NCI-H748 (cell line): ENCODE results near the gene GABRB3.

ENCODE experiments used
- DNase-seq: peaks from one replicate; lab custom pipeline; 2025; ENCODE audit not compliant: unreplicated experiment; lab: John Stamatoyannopoulos, UW

Gene GABRB3

DNA sequence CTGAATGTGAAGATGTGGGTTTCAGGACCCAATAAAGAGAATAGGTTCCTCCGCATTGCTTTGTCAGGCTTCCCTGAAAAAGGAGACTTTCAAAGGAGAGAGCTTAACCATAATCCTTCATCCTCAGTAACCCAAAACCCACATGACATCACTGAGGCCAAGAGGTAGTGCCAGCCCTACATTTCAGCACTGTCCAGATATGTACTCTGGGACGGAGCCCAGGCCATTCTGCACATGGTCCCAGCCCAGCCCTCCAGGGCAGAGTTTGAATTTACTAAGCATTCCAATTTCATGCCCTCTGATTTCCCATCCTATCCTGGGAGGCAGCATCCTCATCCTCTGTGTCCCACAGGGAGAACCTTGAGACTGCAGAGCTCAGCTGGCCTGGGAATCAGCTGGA lies 210.5 kb downstream of the GABRB3 start:
- DNase-seq = no peak

DNA sequence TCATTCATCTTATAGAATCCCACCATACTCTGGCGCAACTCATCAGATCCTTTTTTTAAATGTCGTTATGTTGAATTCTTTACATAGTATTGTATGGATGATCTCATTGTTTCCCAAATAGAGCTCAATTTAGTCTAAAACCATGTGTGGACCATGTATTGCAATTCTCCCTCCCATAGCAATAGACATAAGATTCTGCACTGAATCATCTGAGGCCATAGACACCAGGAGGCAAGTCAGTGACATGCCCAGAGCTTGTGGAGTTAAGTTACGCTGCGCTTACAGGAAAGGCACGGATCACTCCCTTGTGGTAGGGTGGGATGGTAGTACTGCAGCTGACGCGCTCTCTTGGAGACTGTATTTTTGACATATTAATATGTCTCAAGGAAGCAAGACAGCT lies 211.0 kb downstream of the GABRB3 start:
- DNase-seq = no peak

DNA sequence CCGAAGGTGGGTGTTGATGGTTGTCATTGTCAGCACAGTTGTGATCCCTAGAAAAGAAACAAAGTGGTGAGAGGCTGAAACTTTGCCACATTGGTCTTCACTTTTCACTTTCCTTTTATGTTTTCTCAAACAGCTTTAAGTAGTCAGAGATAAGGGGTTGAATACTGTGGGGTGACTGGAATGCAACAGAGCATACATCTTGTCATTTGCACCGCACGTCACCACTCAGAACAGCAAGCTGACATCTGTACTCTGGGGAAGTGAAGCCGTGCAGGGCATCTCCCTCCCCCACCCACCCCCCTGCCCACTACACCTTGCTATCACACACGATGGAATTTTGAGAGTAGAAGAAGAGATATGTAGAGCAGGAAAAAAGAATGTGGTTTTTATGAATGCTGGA lies 211.7 kb downstream of the GABRB3 start:
- DNase-seq = no peak

DNA sequence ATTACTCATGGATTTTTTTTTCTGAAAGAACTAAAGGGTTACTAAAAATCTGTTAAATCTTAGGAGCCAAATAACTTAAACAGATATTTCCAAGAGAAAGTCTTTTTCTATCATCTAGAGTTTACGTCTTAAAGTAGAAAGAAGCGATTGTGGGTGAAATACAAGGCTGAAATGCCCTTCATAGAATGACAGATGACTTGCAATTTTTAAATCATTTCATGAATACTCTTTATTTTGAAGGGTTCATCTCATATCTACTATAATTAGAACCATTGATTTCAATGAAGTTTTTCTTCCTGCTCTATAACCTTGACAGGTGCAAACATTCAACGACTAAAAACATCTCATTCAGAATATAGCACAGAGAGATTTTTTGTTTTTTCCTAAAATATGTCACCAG lies 217.0 kb downstream of the GABRB3 start:
- DNase-seq = no peak

DNA sequence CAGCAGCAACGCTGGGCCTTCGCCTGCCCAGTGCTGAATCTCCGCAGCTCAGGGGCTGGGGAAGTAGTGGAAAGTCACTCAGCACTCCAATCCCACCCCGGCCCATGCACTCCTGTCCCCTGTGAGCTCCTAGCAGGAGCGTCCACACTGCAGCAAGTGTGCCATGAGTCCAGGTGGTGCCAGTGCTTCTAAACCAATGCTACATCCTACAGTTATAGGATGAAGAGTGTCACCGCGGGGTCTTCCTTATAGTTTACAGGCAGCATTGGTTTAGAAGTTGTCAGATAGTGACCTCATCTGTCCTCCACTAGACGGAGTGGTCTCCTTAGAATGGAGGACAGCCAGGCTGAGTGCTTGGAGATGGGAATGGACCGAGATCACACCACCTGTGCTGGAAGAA lies 221.4 kb downstream of the GABRB3 start:
- no peak for DNase-seq

DNA sequence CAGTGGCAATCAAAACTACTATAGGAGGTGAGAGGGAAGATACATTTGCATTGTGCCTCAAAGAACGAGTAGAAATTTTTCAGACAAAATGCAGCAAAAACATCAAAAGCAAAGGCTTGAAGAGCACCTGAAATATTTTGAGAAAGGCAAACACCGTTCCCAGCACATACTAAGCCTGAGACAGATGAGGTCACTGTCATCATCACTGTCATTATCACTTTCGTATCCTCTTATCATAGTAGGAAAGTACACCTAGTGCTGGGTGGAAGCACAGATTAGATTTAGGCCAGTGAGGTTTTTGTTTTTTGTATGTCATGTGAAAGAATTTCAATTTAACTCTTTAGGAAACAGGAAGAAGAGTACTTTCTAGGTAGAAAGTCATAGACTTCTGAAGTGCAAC lies 222.0 kb downstream of the GABRB3 start:
- DNase-seq = no peak

DNA sequence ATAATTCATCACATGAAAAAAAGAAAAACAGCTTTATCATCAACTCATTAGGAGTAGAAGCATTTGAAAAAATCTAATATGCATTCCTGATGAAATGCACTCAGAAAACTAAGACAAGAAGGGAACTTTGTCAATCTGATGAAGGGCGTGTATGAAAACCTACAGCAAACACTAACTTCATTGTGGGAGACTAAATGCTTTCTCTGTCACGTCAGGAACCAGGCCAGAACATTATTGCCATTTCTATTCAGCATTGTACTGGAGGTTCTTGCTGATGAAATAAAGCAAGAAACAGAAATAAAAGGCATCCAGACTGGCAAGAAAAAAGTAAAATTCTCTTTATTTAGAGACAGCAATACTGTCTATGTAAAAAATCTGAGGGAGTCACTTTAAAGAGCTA lies 235.2 kb downstream of the GABRB3 start:
- DNase-seq = no peak

DNA sequence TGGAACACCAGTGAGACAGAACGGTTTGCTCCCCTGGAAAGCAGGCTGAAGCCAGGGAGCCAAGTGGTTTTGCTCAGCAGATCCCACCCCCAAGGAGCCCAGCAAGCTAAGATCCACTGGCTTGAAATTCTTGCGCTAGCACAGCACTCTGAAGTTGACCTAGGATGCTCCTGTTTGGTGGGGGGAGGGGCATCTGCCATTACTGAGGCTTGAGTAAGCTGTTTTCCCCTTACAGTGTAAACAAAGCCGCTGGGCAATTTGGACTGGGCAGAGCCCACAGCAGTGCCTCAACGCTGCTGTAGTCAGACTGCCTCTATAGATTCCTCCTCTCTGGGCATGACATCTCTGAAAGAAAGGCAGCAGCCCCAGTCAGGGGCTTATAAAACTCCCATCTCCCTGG lies 241.4 kb downstream of the GABRB3 start:
- DNase-seq = no peak

DNA sequence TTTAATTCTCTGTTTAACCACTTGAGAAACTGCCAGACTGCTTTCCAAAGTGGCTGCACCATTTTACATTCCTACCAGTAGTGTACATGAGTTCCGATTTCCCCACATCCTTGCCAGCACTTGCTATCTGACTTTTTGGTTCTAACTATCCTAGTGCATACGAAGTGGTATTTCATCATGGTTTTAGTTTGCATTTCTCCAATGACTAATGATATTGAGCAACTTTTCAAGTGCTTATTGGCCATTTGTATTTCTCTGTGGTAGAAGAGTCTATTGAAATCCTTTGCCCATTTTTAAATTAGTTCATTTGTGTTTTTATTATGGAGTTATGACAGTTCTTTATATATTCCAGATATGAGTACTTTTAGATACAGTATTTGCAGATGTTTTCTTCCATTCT lies 247.8 kb downstream of the GABRB3 start:
- no peak for DNase-seq

DNA sequence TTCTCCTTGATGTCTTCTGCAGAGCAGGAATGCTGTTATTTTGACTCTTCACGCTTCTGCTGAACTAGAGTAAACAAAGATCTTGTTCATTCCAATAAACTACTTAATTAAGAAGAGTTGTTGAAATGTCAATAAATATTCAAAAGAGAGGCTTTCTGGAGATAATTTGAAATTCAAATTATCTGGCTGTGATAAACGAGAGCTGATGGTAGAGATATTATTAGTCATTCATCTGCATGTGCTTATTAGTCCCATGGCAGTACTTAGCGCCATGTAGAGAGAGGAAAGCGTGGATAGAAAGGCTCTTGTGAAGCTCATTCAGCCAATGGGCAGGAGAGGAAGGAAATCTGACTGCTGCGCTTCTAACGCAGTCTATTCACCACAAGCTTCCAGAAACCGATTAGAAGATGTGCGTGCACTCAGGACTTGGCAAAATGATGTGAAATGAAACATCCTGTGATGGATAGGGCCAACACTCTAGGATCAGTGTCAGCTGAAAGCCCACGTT lies 251.1 kb downstream of the GABRB3 start:
- no peak for DNase-seq

DNA sequence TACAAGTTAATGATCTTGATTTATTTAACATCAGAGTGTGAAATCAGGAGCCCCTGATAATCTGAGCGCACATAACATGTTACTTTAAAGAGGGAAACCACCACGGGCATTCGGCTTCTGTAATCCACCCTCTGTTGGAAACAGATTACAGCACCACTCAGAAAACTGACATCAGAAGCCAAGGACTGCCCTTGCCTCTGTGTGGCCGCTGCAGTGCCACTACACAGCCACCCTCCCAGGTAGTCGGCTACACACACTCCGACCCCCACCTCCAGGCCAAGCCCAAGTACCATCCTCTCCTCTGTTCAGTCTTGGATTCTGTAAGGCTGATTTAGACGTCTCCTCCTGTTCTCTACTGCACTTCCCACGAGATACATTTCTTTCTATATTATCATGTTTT lies 251.7 kb downstream of the GABRB3 start:
- DNase-seq = no peak

DNA sequence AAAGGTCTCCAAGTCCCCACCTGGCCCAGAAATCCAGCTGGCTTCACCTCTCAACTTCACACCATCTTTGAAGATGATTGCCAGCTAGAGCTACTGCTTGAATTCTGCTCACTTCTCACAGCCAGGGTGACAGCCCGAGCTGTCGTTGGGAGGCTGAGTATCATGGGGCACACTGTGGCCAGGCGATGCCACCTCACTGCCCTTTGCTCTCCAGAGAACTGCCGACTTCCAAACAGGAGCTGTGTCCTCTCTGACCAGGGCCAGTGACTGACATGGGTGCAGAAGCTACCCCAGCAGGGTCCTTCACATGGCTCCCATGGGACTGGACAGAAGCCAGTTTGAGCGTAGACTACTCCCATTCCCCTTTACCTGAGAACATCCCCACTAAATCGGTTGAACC lies 254.0 kb downstream of the GABRB3 start:
- DNase-seq = no peak

DNA sequence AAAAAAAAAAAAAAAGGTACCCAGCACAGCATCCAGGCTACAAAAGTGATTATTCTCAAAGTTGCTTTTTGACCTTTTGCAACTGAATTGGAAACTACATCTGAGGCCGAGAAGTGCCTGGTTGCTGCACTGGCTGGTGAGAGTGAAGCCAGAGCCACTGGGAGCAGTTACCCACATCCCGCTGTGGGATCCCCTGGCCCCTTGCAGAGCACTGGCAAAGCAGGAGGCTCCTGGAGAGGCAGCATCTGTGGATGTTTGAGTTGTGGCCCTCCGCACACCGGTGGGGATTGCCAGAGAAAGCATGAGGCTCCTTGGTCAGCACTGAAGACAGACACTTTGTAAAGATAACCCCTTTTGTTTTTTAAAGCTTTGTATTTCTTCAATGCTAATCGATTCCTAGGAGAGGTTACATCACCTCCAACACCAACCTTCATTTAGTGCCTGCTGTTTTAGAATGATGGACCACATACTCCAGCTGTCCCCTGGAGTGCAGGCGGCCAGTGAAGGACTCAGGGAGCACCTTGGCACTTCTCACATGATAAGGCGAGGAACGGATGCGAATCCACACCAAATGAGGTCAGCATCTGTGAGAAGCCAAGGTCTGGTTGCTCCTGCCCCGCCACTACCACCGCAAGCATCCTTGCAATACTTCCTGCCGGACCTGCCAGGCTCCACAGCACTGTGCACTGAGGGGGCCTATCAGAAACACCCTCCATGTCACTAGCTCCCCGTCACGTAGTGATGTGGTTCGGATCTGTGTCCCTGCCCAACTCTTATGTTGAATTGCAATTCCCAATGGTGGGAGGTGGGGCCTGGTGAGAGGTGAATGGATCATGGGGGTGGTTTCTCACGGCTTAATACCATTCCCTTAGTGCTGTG lies 256.5 kb downstream of the GABRB3 start:
- DNase-seq = no peak

DNA sequence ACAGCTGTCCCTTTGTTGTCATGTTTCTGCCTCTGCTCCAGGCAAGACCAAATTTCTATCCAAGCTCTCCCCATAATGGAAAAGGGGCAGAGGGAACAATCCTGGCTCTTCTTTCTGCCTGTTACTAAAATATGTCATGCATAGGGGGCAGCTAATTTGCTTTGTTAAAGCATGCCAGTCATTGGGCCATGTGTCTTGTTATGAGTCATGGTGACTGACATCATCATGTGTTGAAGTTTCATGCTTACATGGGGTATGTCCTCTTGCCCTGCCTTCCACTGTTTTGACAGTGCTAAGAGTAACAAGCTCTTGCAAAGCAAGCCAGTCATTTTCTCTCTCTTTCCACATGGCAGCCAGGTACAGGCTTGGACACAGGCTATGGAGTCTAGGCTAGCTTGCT lies 268.9 kb downstream of the GABRB3 start:
- no peak for DNase-seq
